DMS 273 (cell line): ENCODE results near the gene C2CD4D.
"Not testable (repeated sequence)": the region's sequence is repeated elsewhere in the genome, so short reads cannot be mapped to it uniquely, and the experiment has no call there.

Source experiments
- DNase-seq: peaks from one replicate; lab custom pipeline; 2025; ENCODE audit not compliant: unreplicated experiment; lab: John Stamatoyannopoulos, UW

C2CD4D gene

GRCh38 chr1:151858886-151859665, 19.5 kb upstream of the C2CD4D start:
- DNase-seq, result no peak

- no peak for DNase-seq
Measured at GRCh38 chr1:151858030-151858746, 18.6 kb upstream of the C2CD4D start.

GRCh38 chr1:151855933-151856332, 16.3 kb upstream of the C2CD4D start:
- no peak for DNase-seq

GRCh38 chr1:151855516-151855915, 15.9 kb upstream of the C2CD4D start:
- DNase-seq, result not testable (repeated sequence)

- no peak for DNase-seq
Measured at GRCh38 chr1:151854658-151855057, 15.0 kb upstream of the C2CD4D start.

GRCh38 chr1:151853411-151853943, 13.9 kb upstream of the C2CD4D start, which contains the start of gene THEM5:
TSS of gene THEM5 (minus strand) at chr1:151853712. CDS start at chr1:151853565, 147 bp downstream.
- peak; percentile 57 for DNase-seq

- DNase-seq, result no peak
Measured at GRCh38 chr1:151852733-151853132, 13.1 kb upstream of the C2CD4D start.

GRCh38 chr1:151851886-151852285, 12.3 kb upstream of the C2CD4D start:
- DNase-seq, result no peak

GRCh38 chr1:151849871-151850270, 10.3 kb upstream of the C2CD4D start:
- DNase-seq, result no peak

GRCh38 chr1:151849126-151849525, 9.5 kb upstream of the C2CD4D start:
- no peak for DNase-seq

GRCh38 chr1:151847867-151848596, 8.4 kb upstream of the C2CD4D start:
- DNase-seq, result no peak

- DNase-seq, result no peak
Measured at GRCh38 chr1:151846686-151847237, 7.1 kb upstream of the C2CD4D start.

- no peak for DNase-seq
Measured at GRCh38 chr1:151846062-151846568, 6.5 kb upstream of the C2CD4D start.

- DNase-seq, result no peak
Measured at GRCh38 chr1:151843398-151843797, 3.8 kb upstream of the C2CD4D start.

GRCh38 chr1:151841141-151841540, 1.5 kb upstream of the C2CD4D start:
- DNase-seq, result no peak

- DNase-seq, result no peak
Measured at GRCh38 chr1:151840421-151840820, 801 bp upstream of the C2CD4D start.

- DNase-seq, result no peak
Measured at GRCh38 chr1:151839082-151839412, 573 bp downstream of the C2CD4D start.

- DNase-seq, result no peak
Measured at GRCh38 chr1:151838222-151839081, 1.2 kb downstream of the C2CD4D start.

GRCh38 chr1:151837884-151838221, 1.8 kb downstream of the C2CD4D start:
- DNase-seq, result no peak

- DNase-seq, result no peak
Measured at GRCh38 chr1:151837197-151837596, 2.4 kb downstream of the C2CD4D start.
